PC-9 (cell line): ENCODE data around the gene SEBOX. TPM values are rescaled to one million over a fixed set of nuclear protein-coding genes. Genes with fewer than 3 reads are reported as not detected.
"Not testable (repeated sequence)": the region's sequence is repeated elsewhere in the genome, so short reads cannot be mapped to it uniquely, and the experiment has no call there.

Experiments used
- BruUV-seq: library from RNA; stranded (reverse); fragments of 400-500 nt; replicated peaks from 2 replicates; lab custom pipeline; 2021; lab: Mats Ljungman, UMichigan
- CTCF ChIA-PET: fragments of 300-600 bp; sonication (Branson Sonifier 250); formaldehyde crosslinking; loops from one replicate; lab custom pipeline; 2022; ENCODE audit warnings: antibody characterized with exemption; lab: Charles Lee
- POLR2A ChIA-PET: fragments of 300-600 bp; sonication (Branson Sonifier 250); formaldehyde crosslinking; loops from one replicate; lab custom pipeline; 2022; ENCODE audit warnings: antibody characterized with exemption; ENCODE audit not compliant: unreplicated experiment; lab: Charles Lee
- DNase-seq, 2 experiments: peaks; one replicate each; pipeline versions ENCODE4 v3.0.0 to v3.0.0-alpha.2; 2015 to 2022; ENCODE audit warnings: mixed read lengths in 1 of 2
- H2AFZ ChIP-seq: fragments of 200-600 bp; sonication (generic); 2 replicates; pipeline ENCODE4 v1.8.1; 2017; ENCODE audit warnings: antibody characterized with exemption
- H3F3A ChIP-seq: fragments of 200-600 bp; sonication (generic); 2 replicates; pipeline ENCODE4 v1.8.1; 2017; ENCODE audit warnings: antibody characterized with exemption, mild to moderate bottlenecking, low read depth; ENCODE audit not compliant: insufficient read depth
- H3K27ac ChIP-seq: fragments of 200-600 bp; sonication (generic); 2 replicates; pipeline ENCODE4 v1.6.1; 2016; ENCODE audit warnings: mixed run types
- H3K27me3 ChIP-seq: fragments of 200-600 bp; sonication (generic); 2 replicates; pipeline ENCODE4 v1.6.1; 2016; ENCODE audit warnings: low read depth, mixed run types; ENCODE audit not compliant: insufficient read depth
- H3K36me3 ChIP-seq: fragments of 200-600 bp; sonication (generic); 2 replicates; pipeline ENCODE4 v1.6.1; 2016; ENCODE audit warnings: low read depth, mixed run types
- H3K4me1 ChIP-seq: fragments of 200-600 bp; sonication (generic); replicated peaks from 2 replicates; pipeline ENCODE4 v1.6.1; 2016; ENCODE audit warnings: mixed run types; ENCODE audit not compliant: insufficient read depth
- H3K4me2 ChIP-seq: fragments of 200-600 bp; sonication (generic); 2 replicates; pipeline ENCODE4 v1.6.1; 2017; ENCODE audit warnings: mixed run types
- H3K4me3 ChIP-seq: fragments of 200-600 bp; sonication (generic); 2 replicates; pipeline ENCODE4 v1.6.1; 2016; ENCODE audit warnings: mixed run types
- H3K79me2 ChIP-seq: fragments of 200-600 bp; sonication (generic); 2 replicates; pipeline ENCODE4 v1.6.1; 2017; ENCODE audit warnings: low read depth, mixed run types
- H3K9me2 ChIP-seq: fragments of 200-600 bp; sonication (generic); 2 replicates; pipeline ENCODE4 v1.8.1; 2017; ENCODE audit warnings: mild to moderate bottlenecking; ENCODE audit not compliant: insufficient read depth
- H3K9me3 ChIP-seq: fragments of 200-600 bp; sonication (generic); 2 replicates; pipeline ENCODE4 v1.8.1; 2016; ENCODE audit warnings: low read depth; ENCODE audit not compliant: insufficient read depth
- H4K20me1 ChIP-seq: fragments of 200-600 bp; sonication (generic); 2 replicates; pipeline ENCODE4 v1.8.1; 2017; ENCODE audit not compliant: insufficient read depth
- CTCF ChIP-seq: fragments of 200-600 bp; sonication (generic); conservative IDR thresholded peaks from 2 replicates; pipeline ENCODE4 v1.6.1; 2017; ENCODE audit warnings: mixed run types, antibody characterized with exemption, mild to moderate bottlenecking, moderate library complexity
- EZH2 ChIP-seq: fragments of 200-600 bp; sonication (generic); IDR thresholded peaks from 2 replicates; pipeline ENCODE4 v1.8.0; 2017; ENCODE audit warnings: antibody characterized with exemption, low read depth
- intact Hi-C: fragments of 100-400 bp; cut with micrococcal nuclease; formaldehyde crosslinking; loops from one replicate; pipeline ENCODE4 v1.10.0; 2022; ENCODE audit not compliant: unreplicated experiment
- total RNA-seq: library from RNA; stranded (reverse); gene quantifications from 2 replicates; pipeline ENCODE4 v1.2.3, GENCODE V29; 2021

SEBOX gene
- total RNA-seq, 1 experiment from 2014 or later: not detected

- Histone ChIP-seq H3K27ac (no peak overlapping the region), H3K4me1 (peaks cover 20% of the 10 kb centered on the region), H4K20me1 (peaks cover 19% of the 10 kb centered on the region), H3K9me3 (no peaks in the 10 kb centered on the region), H3K27me3 (no peaks in the 10 kb centered on the region), H3K4me3 (no peak overlapping the region), H2AFZ (no peak overlapping the region), H3K79me2 (peaks cover 21% of the 10 kb centered on the region), H3F3A (peaks cover 27% of the 10 kb centered on the region), H3K9me2 (no peaks in the 10 kb centered on the region), H3K4me2 (no peak overlapping the region), H3K36me3 (peaks cover 28% of the 10 kb centered on the region)
- TF ChIP-seq CTCF (no peak), EZH2 (no peak)
- ChIA-PET CTCF (no interaction called here), POLR2A (no interaction called here)
- no TSS peak for BruUV-seq
- intact Hi-C loops: no loop called here
- no peak for DNase-seq
These were observed 23.5 kb downstream of the SEBOX start for GRCh38 chr17:28341516-28341915.

GRCh38 chr17:28340374-28340773 lies 24.6 kb downstream of the SEBOX start:
- peaks cover 20% of the 10 kb centered on the region for H3F3A ChIP-seq
- CTCF ChIA-PET: no interaction called here
- TF ChIP-seq CTCF (no peak), EZH2 (no peak)
- H2AFZ ChIP-seq: no peak overlapping the region
- peaks cover 19% of the 10 kb centered on the region for H4K20me1 ChIP-seq
- no peaks in the 10 kb centered on the region for H3K9me3 ChIP-seq
- peaks cover 11% of the 10 kb centered on the region for H3K4me1 ChIP-seq
- H3K27me3 ChIP-seq: no peaks in the 10 kb centered on the region
- no peak overlapping the region for H3K4me3 ChIP-seq
- H3K9me2 ChIP-seq: no peaks in the 10 kb centered on the region
- POLR2A ChIA-PET: no interaction called here
- peaks cover 22% of the 10 kb centered on the region; the same call in 1 of the 2 replicates for H3K36me3 ChIP-seq
- intact Hi-C loops: no loop called here
- DNase-seq: no peak
- BruUV-seq: no TSS peak
- H3K79me2 ChIP-seq: peaks cover 21% of the 10 kb centered on the region
- no peak overlapping the region for H3K4me2 ChIP-seq
- H3K27ac ChIP-seq: no peak overlapping the region

- TF ChIP-seq CTCF (no peak), EZH2 (no peak)
These were observed 25.6 kb downstream of the SEBOX start for GRCh38 chr17:28339431-28339830.

GRCh38 chr17:28338769-28339212 lies 26.2 kb downstream of the SEBOX start:
- H3K4me2 ChIP-seq, H3K36me3 ChIP-seq, DNase-seq, H2AFZ ChIP-seq, H3K27me3 ChIP-seq, H3K4me3 ChIP-seq, H3K9me3 ChIP-seq, H3K27ac ChIP-seq, H3K9me2 ChIP-seq, BruUV-seq, POLR2A ChIA-PET: not testable (repeated sequence)
- H4K20me1 ChIP-seq: peaks cover 16% of the 10 kb centered on the region
- H3K79me2 ChIP-seq: peaks cover 34% of the 10 kb centered on the region
- H3K4me1 ChIP-seq: peaks cover 20% of the 10 kb centered on the region
- intact Hi-C loops: loop anchor here (5.0 kb wide), 4 partner anchors 61 to 296 kb away; partner anchors contain the start of genes NLK and SLC46A1
- CTCF ChIA-PET: interaction anchor here (0.6 kb wide), 1 partner anchor 8 kb away, joined by 3 read pairs; no protein-coding TSS in a partner anchor
- peaks cover 12% of the 10 kb centered on the region; the same call in 1 of the 2 replicates for H3F3A ChIP-seq

More at GRCh38 chr17:28339431-28339830, 25.6 kb downstream of the SEBOX start:
- CTCF ChIA-PET: no interaction called here
- Histone ChIP-seq H3K27me3 (no peaks in the 10 kb centered on the region), H2AFZ (no peak overlapping the region), H4K20me1 (peaks cover 16% of the 10 kb centered on the region), H3K9me2 (no peaks in the 10 kb centered on the region), H3K9me3 (no peaks in the 10 kb centered on the region), H3F3A (peaks cover 12% of the 10 kb centered on the region; the same call in 1 of the 2 replicates), H3K4me1 (peaks cover 14% of the 10 kb centered on the region), H3K36me3 (peaks cover 15% of the 10 kb centered on the region; the same call in 1 of the 2 replicates), H3K27ac (no peak overlapping the region), H3K4me2 (no peak overlapping the region), H3K79me2 (peaks cover 27% of the 10 kb centered on the region), H3K4me3 (no peak overlapping the region)
- no peak for DNase-seq
- no TSS peak for BruUV-seq
- intact Hi-C loops: loop anchor here (5.0 kb wide), 4 partner anchors 62 to 297 kb away; partner anchors contain the start of genes NLK and SLC46A1
- POLR2A ChIA-PET: no interaction called here
